GM12872 (cell line): ENCODE results near the gene AXDND1.

Experiments
- CTCF ChIP-seq: IDR thresholded peaks from 3 replicates; pipeline ENCODE4 v1.5.1; 2011; ENCODE audit warnings: low read depth, mild to moderate bottlenecking, low read length, moderate library complexity; ENCODE audit not compliant: insufficient read depth

The AXDND1 gene

DNA sequence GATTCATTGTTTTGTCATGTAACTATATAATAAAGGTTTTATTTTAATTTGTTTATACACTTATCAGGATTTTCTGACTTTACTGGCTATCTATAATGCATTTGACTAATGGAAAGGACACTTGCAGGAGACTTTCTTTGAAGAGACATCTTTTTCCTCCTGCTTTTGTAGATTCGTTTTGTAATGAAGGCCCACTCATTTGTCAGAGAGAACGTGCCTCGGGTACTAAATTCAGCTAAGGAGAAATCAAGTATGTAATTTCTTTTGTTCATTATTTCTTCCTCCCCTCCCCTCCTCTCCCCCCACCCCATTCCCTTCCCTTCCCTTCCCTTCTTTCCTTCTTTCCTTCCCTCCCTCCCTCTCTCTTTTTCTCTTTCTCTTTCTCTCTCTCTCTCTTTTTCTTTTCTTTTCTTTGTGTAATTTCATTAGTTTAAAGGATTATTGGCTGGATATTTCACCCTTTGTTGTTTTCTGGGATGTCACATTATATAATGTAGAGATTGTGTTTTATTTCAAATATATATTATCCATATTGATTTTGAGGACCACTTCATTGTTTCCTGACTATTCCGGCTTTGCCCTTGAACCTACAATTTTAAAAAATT lies 23.7 kb upstream of the AXDND1 start:
- TF ChIP-seq CTCF: no peak

GRCh38 chr1:179342740-179343404 lies 22.9 kb upstream of the AXDND1 start:
- TF ChIP-seq CTCF: no peak

- TF ChIP-seq CTCF: no peak
Measured at GRCh38 chr1:179351281-179351680, 14.5 kb upstream of the AXDND1 start.

DNA sequence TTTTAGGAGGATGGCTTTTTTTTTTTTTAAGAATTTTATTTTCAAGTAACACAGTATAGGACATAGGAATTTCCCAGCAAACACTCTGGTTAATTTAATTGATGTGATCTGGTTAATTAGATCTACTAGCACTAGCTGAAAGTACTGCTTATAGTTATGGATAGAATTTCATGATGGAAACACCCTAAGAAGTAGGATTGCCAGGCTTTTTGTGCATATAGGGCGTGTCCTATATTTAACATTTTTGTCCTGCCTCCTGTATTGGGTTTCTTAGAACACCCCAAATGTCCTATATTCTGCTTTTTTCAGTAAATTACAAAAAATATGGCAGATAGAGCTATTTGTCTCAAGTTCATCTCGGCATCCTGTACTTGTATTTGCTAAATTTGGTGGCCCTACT lies 13.5 kb upstream of the AXDND1 start:
- TF ChIP-seq CTCF: no peak

DNA sequence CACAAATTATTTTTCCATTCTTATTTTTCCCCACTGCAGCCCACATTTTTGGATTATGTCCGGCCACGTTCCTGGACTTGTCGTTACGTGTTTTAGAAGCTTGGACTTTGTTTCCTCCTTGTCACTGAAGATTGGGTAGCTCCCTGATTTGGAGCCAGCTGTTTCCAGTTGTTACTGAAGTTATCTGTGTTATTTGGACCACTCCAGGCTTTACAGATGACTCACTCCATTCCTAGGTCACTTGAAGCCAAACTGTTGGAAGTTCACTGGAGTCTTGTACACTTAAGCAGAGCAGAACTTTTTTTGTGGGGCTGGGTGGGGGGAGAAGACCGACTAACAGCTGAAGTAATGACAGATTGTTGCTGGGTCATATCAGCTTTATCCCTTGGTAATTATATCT lies 12.2 kb upstream of the AXDND1 start:
- no peak for TF ChIP-seq CTCF

DNA sequence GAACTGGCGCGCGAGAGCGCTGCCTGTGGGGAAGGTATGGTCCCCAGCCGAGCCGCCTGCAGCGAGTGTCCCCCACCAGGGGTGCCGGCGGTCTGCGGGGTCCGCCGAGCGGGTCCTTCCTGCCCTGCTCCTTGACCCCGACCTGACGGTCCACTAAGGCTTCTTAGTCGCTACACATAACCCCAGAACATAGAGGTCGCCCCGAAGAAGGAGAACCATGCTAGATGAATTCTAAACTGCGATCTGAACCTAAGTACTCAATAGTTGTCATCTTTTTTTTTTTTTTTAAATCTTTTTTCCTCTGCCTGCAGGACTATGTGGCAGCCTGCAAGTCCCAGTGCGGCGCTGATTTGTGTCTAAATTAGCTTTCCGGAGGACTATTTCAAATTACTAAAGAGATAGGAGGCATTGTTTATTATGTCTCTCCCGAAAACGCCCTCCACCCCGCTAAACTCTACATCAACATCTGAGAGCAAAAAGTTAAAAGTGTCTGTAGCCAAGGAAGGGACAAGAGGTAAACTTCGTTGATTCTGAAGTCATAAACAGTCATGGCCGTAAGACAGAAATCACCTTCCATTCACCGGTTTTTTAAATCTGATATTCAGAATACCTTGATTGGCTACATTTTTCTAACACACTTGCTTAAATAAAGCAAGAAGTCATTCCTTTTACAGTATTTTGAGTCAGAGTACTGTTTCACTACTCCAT lies 476 bp downstream of the AXDND1 start:
- TF ChIP-seq CTCF: no peak; the same call in 2 of the 3 replicates

GRCh38 chr1:179369751-179370341 lies 4.1 kb downstream of the AXDND1 start:
- peak; percentile 48; the same call in 2 of the 3 replicates for TF ChIP-seq CTCF
